ENCODE results near the gene AGMAT. TPM values are rescaled to one million over a fixed set of nuclear protein-coding genes. Genes with fewer than 3 reads are reported as not detected.

Gene AGMAT
- total RNA-seq, 4 donors from 2014 or later = not detected

- Histone ChIP-seq H3K27me3 (no peaks in the 10 kb centered on the region), H3K4me1 (peaks cover 3 to 43% (median 15%) of the 10 kb centered on the region in 4 donors), H3K9me3 (no peaks in the 10 kb centered on the region), H3K27ac (peak overlapping the region; percentile 95 to 99 (median 98)), H3K36me3 (peaks cover 0 to 4% (median 0%) of the 10 kb centered on the region in 3 donors), H3K4me3 (peak overlapping the region; percentile 54 to 81 (median 67))
- TF ChIP-seq CTCF (IDR thresholded peaks at IDR 0.05) (no peak), POLR2A (IDR thresholded peaks at IDR 0.05) (peak in 1 of 2 donors; percentile 64), EP300 (IDR thresholded peaks at IDR 0.05) (peak; percentile 29 to 78)
- 3 to 5% methylated on average over 32 to 37 of the region's 40 CpGs for WGBS, 2 donors
- DNase-seq (ENCODE audit: low spot score in 2 of 2) = peak; percentile 16 to 100
Measured at GRCh38 chr1:15525050-15526020, 59.5 kb downstream of the AGMAT start.

- WGBS, 2 donors = 2 to 3% methylated on average over 10 to 23 of the region's 88 CpGs
- H3K4me3 ChIP-seq = peak overlapping the region; percentile 54 to 77 (median 72)
- no peaks in the 10 kb centered on the region for H3K36me3 ChIP-seq
- no peaks in the 10 kb centered on the region for H3K9me3 ChIP-seq
- H3K27me3 ChIP-seq = no peaks in the 10 kb centered on the region
- TF ChIP-seq POLR2A (IDR thresholded peaks at IDR 0.05) (no peak), CTCF (IDR thresholded peaks at IDR 0.05) (no peak), EP300 (IDR thresholded peaks at IDR 0.05) (peak; percentile 27 to 34)
- peaks cover 3 to 43% (median 15%) of the 10 kb centered on the region in 4 donors for H3K4me1 ChIP-seq
- H3K27ac ChIP-seq = peak overlapping the region; percentile 95 to 99 (median 98)
- DNase-seq (ENCODE audit: low spot score in 2 of 2) = peak; percentile 100
Measured at GRCh38 chr1:15524283-15525049, 60.4 kb downstream of the AGMAT start.

GRCh38 chr1:15524021-15524282, 60.9 kb downstream of the AGMAT start, which contains the start of gene CASP9:
Gene CASP9, minus strand, starts transcription at chr1:15524215. Its CDS starts 15 bp downstream, at chr1:15524200.
- whole genome bisulfite sequencing, 2 donors = 0% methylated on average over 1 of the region's 27 CpGs; no CpG with 5 or more reads in 1 of the 2 donors
- Histone ChIP-seq H3K36me3 (no peaks in the 10 kb centered on the region), H3K9me3 (no peaks in the 10 kb centered on the region), H3K27me3 (no peaks in the 10 kb centered on the region), H3K4me1 (peaks cover 3 to 42% (median 15%) of the 10 kb centered on the region in 4 donors), H3K4me3 (peak within 1 kb of the TSS; percentile 54 to 77 (median 72)), H3K27ac (peak within 1 kb of the TSS; percentile 95 to 99 (median 98))
- no peak for DNase-seq (ENCODE audit: low spot score in 2 of 2)
- TF ChIP-seq POLR2A (IDR thresholded peaks at IDR 0.05) (peak in 1 of 2 donors; percentile 82), CTCF (IDR thresholded peaks at IDR 0.05) (peak in 1 of 5 experiments; percentile 33), EP300 (IDR thresholded peaks at IDR 0.05) (peak; percentile 74 to 86)

GRCh38 chr1:15523104-15524020, 61.5 kb downstream of the AGMAT start:
- peaks cover 3 to 36% (median 15%) of the 10 kb centered on the region in 4 donors for H3K4me1 ChIP-seq
- H3K4me3 ChIP-seq = peak overlapping the region; percentile 54 to 77 (median 72)
- DNase-seq (ENCODE audit: low spot score in 2 of 2) = no peak
- H3K9me3 ChIP-seq = no peaks in the 10 kb centered on the region
- TF ChIP-seq POLR2A (IDR thresholded peaks at IDR 0.05) (no peak), CTCF (IDR thresholded peaks at IDR 0.05) (no peak), EP300 (IDR thresholded peaks at IDR 0.05) (no peak)
- WGBS, 2 donors = 37 to 42% methylated on average over 18 of the region's 18 CpGs
- H3K27ac ChIP-seq = peak overlapping the region; percentile 95 to 98 (median 96)
- no peaks in the 10 kb centered on the region for H3K27me3 ChIP-seq
- H3K36me3 ChIP-seq = peaks cover 0 to 3% (median 0%) of the 10 kb centered on the region in 3 donors

Measured in tibial nerve (tissue), 4 donors.